KMS-11 (cell line): Measurements from ENCODE around the gene EML4.

Experiments used
- H2AFZ ChIP-seq: fragments of 200-600 bp; sonication (generic); 2 replicates; pipeline ENCODE4 v1.6.1; 2016; ENCODE audit warnings: antibody characterized with exemption, mixed run types, low read depth
- H3K27ac ChIP-seq: fragments of 200-600 bp; sonication (generic); 2 replicates; pipeline ENCODE4 v1.6.1; 2016; ENCODE audit warnings: mild to moderate bottlenecking, mixed run types
- H3K27me3 ChIP-seq: fragments of 200-600 bp; sonication (generic); 2 replicates; pipeline ENCODE4 v1.6.1; 2017; ENCODE audit warnings: mild to moderate bottlenecking, low read depth, mixed run types, moderate library complexity; ENCODE audit not compliant: insufficient read depth
- H3K36me3 ChIP-seq: fragments of 200-600 bp; sonication (generic); 2 replicates; pipeline ENCODE4 v1.6.1; 2017; ENCODE audit warnings: mild to moderate bottlenecking, mixed run types; ENCODE audit not compliant: insufficient read depth
- H3K4me1 ChIP-seq: fragments of 200-600 bp; sonication (generic); 2 replicates; pipeline ENCODE4 v1.6.1; 2016; ENCODE audit warnings: mild to moderate bottlenecking, low read depth, mixed run types; ENCODE audit not compliant: poor library complexity, severe bottlenecking
- H3K4me2 ChIP-seq: fragments of 200-600 bp; sonication (generic); 2 replicates; pipeline ENCODE4 v1.7.0; 2016; ENCODE audit warnings: mild to moderate bottlenecking, mixed run types
- H3K4me3 ChIP-seq: fragments of 200-600 bp; sonication (generic); IDR thresholded peaks from 2 replicates; pipeline ENCODE4 v1.6.1; 2017; ENCODE audit warnings: low read depth, low read length, mixed read lengths; ENCODE audit not compliant: insufficient read depth
- H3K79me2 ChIP-seq: fragments of 200-600 bp; sonication (generic); 2 replicates; pipeline ENCODE4 v1.6.1; 2016; ENCODE audit warnings: low read depth, mixed run types; ENCODE audit not compliant: insufficient read depth
- H3K9ac ChIP-seq: fragments of 200-600 bp; sonication (generic); 2 replicates; pipeline ENCODE4 v1.6.1; 2016; ENCODE audit warnings: mild to moderate bottlenecking, mixed run types
- H4K20me1 ChIP-seq: fragments of 200-600 bp; sonication (generic); 2 replicates; pipeline ENCODE4 v1.6.1; 2016; ENCODE audit warnings: mild to moderate bottlenecking, mixed run types; ENCODE audit not compliant: insufficient read depth
- TF ChIP-seq, protein P1 (sequence below): fragments of 200-600 bp; sonication (generic); conservative IDR thresholded peaks from 2 replicates; pipeline ENCODE4 v1.6.1; 2017; ENCODE audit warnings: low read depth, mild to moderate bottlenecking, antibody characterized with exemption, low read length, moderate library complexity, mixed read lengths

EML4 gene

DNA sequence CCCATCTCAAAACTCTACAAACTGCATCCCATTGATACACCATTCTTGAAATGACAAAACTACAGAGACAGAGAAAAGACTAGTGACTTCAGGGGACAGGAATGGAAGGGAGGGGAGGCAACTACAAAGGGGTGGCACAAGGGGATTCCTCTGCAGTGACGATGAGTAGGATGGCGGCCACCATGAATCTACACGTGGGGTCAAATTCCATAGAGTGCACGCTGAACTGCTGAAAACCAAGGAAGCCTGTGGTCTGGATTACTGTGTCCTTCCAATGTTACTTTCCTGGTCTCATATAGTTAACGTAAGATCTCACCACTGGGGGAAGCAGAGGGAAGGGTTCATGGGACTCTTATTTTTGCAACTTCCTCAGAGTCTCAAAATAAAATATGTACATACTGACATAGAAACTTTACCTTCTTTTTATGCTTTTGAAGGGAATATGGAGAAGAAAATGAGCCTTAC is 168.2 kb downstream of the EML4 start:
- Histone ChIP-seq H3K4me1 (no peaks in the 10 kb centered on the region), H3K27me3 (no peaks in the 10 kb centered on the region), H3K27ac (no peak overlapping the region), H3K4me3 (no peak overlapping the region), H3K9ac (no peak overlapping the region), H3K36me3 (peaks cover 6% of the 10 kb centered on the region; the same call in 1 of the 2 replicates), H2AFZ (no peak overlapping the region), H3K79me2 (no peaks in the 10 kb centered on the region), H4K20me1 (no peaks in the 10 kb centered on the region), H3K4me2 (no peak overlapping the region)
- TF ChIP-seq, protein P1, sequence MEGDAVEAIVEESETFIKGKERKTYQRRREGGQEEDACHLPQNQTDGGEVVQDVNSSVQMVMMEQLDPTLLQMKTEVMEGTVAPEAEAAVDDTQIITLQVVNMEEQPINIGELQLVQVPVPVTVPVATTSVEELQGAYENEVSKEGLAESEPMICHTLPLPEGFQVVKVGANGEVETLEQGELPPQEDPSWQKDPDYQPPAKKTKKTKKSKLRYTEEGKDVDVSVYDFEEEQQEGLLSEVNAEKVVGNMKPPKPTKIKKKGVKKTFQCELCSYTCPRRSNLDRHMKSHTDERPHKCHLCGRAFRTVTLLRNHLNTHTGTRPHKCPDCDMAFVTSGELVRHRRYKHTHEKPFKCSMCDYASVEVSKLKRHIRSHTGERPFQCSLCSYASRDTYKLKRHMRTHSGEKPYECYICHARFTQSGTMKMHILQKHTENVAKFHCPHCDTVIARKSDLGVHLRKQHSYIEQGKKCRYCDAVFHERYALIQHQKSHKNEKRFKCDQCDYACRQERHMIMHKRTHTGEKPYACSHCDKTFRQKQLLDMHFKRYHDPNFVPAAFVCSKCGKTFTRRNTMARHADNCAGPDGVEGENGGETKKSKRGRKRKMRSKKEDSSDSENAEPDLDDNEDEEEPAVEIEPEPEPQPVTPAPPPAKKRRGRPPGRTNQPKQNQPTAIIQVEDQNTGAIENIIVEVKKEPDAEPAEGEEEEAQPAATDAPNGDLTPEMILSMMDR = 0 out of 2 replicates have a peak, but pooled peaks have one; percentile 18

DNA sequence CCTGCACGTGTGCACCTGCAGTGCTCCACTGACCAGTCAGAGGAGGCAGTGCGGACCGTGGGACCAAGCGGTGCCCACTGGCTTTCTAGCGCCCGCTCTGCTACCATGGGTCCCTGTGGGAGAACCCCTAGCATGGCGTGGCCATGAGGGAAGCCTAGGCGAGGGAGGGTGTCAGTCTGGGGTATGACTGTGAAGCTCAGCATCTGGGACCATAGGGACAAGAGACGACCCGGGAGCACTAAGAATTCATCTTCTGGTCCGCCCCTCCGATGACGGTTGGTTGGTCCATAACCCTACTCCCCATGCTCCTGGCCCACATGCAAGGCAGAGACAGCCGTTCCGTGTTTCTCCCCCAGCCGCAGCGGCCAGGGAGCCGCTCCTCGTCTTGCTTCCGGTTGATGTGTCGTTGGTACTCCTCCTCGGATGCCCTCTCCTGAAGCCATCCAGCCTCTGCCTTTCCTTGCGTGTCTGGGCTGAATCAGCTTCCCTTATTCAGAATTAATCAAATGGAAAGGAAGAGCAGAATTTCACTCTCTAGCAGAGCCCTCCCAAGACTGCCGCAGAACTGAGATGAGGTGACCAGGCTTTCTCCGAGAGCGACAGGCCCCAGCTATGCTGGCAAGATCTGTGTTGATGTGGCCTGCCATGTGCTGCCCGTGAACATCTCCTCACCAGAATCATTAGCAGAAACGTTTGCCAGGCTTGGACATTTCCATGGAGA is 168.9 kb downstream of the EML4 start:
- Histone ChIP-seq H2AFZ (no peak overlapping the region), H3K4me3 (no peak overlapping the region), H3K4me2 (no peak overlapping the region), H3K27ac (no peak overlapping the region), H3K4me1 (no peaks in the 10 kb centered on the region), H3K27me3 (no peaks in the 10 kb centered on the region), H4K20me1 (no peaks in the 10 kb centered on the region), H3K79me2 (no peaks in the 10 kb centered on the region), H3K36me3 (peaks cover 6% of the 10 kb centered on the region; the same call in 1 of the 2 replicates), H3K9ac (no peak overlapping the region)
- TF ChIP-seq, protein P1 = no peak

DNA sequence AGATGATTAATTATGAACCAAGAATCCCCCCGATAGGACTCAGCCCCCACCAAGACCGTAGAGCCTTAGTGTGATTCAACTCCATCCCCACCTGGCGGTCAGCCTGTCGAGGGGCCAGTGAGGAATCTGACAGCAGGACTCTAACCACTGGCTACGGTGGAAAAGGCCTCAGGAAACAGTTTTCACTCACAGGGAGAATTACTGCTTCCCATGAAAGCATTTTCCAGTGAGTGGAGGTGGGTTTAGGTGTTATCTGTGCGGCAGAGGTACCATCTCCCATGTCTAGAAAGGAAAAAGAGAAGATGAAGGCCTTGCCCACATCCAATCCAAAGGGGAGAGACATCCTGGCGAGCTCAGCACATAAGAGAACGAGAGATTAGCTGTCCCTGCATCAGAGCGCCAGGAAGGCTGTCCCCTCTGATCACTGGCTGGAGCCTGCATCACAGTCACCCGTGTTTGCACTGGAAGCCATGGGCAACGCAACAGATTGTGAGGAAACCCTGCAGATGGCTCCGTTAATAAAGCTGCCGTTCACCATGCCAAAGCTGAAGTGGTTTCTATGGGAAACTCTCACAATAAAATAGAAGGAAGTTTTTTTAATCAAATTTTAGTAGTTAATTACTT is 169.5 kb downstream of the EML4 start:
- H3K4me3 ChIP-seq = no peak overlapping the region
- no peaks in the 10 kb centered on the region for H4K20me1 ChIP-seq
- no peak overlapping the region for H3K4me2 ChIP-seq
- TF ChIP-seq, protein P1 = no peak
- H3K9ac ChIP-seq = no peak overlapping the region
- no peaks in the 10 kb centered on the region for H3K4me1 ChIP-seq
- H2AFZ ChIP-seq = no peak overlapping the region
- H3K27me3 ChIP-seq = no peaks in the 10 kb centered on the region
- H3K27ac ChIP-seq = no peak overlapping the region
- H3K36me3 ChIP-seq = peaks cover 6% of the 10 kb centered on the region; the same call in 1 of the 2 replicates
- H3K79me2 ChIP-seq = no peaks in the 10 kb centered on the region

DNA sequence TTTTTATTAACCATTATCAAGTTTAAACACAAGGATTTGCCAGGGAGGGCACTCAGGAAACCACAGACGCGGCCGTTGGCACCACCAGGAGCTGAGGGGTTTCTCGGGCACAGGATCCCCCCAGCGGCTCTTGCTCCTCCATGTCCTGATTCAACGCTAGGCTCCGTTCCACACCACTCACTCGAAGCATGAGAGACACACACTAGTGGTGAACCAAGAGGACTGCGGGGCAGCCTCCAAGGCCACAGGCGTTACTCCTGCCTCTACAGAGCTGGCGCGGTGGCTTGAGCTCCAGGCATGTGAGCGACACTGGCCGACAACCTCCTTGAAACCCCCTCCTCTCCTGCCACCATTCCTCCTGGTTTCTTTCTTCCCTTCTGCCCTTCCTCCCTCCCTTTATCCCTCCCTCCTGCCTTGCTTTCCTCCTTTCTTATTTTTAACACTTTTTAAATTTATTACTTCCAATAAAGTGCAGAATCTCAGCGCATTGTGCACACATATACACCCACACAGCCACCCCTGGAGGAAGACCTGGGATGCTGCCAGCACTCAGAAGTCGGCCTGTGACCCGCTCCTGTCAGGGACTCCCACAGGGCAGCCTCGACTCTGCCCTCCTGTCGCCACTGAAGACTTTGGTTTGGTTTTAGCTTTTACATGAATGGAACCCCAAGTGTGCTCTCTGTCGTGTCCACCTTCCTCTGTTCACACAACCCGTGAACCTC is 170.2 kb downstream of the EML4 start:
- H3K4me3 ChIP-seq = no peak overlapping the region
- no peak overlapping the region for H2AFZ ChIP-seq
- H3K27me3 ChIP-seq = no peaks in the 10 kb centered on the region
- no peaks in the 10 kb centered on the region for H4K20me1 ChIP-seq
- H3K27ac ChIP-seq = no peak overlapping the region
- TF ChIP-seq, protein P1 = no peak
- no peak overlapping the region for H3K9ac ChIP-seq
- no peaks in the 10 kb centered on the region for H3K79me2 ChIP-seq
- no peak overlapping the region for H3K4me2 ChIP-seq
- H3K4me1 ChIP-seq = no peaks in the 10 kb centered on the region
- no peaks in the 10 kb centered on the region for H3K36me3 ChIP-seq
